A549 (cell line): ENCODE measurements around the gene GINS2. TPM values are rescaled to one million over a fixed set of nuclear protein-coding genes. Genes with fewer than 3 reads are reported as not detected.
A peak's percentile ranks its signal among the peaks of the same experiment; 100 is the strongest.

Experiments used
- ATAC-seq, 2 experiments: fragments of 200-7000 bp in 1 of 2; fragments of >200 bp in 1 of 2; cut with Nextera tagmentation in 1 of 2; cut with Tn5 transposase in 1 of 2; 3 replicates each; pipeline versions ENCODE4 v1.8.0 to v1.9.1; 2018 to 2020; ENCODE audit warnings: mild to moderate bottlenecking in 1 of 2, moderate library complexity in 1 of 2
- CTCF ChIA-PET: fragments of 300-600 bp; sonication (Branson Sonifier 250); formaldehyde crosslinking; extraction: SDS; loops from one replicate; lab custom pipeline; 2021; ENCODE audit warnings: antibody characterized with exemption, inconsistent platforms; lab: Yijun Ruan, JAX
- POLR2A ChIA-PET: fragments of 350-600 bp; formaldehyde crosslinking; extraction: SDS; loops from one replicate; lab custom pipeline; 2021; ENCODE audit warnings: antibody characterized with exemption, inconsistent platforms; lab: Yijun Ruan, JAX
- DNase-seq, 2 experiments: peaks; one replicate each; pipeline versions ENCODE4 v3.0.0 to v3.0.0-alpha.2; 2011 to 2016; ENCODE audit warnings: low read depth in 1 of 2, low spot score in 1 of 2
- FAIRE-seq: peaks from 2 replicates; lab custom pipeline; 2011; peaks lifted over from hg19 to GRCh38; lab: Jason Lieb, UNC
- H3K27ac ChIP-seq, 2 experiments: fragments of >200 bp; sonication (Bioruptor Twin); formaldehyde crosslinking; 3 replicates each; pipeline ENCODE4 v1.5.1; 2016 to 2017
- H3K4me1 ChIP-seq: fragments of >200 bp; sonication (Bioruptor Twin); formaldehyde crosslinking; 3 replicates; pipeline ENCODE4 v1.6.1; 2016
- H3K4me2 ChIP-seq: fragments of >200 bp; sonication (Bioruptor Twin); formaldehyde crosslinking; 3 replicates; pipeline ENCODE4 v1.6.1; 2016
- H3K4me3 ChIP-seq: fragments of >200 bp; sonication (Bioruptor Twin); formaldehyde crosslinking; 3 replicates; pipeline ENCODE4 v1.5.1; 2016
- H3K9me3 ChIP-seq: fragments of >200 bp; sonication (Bioruptor Twin); formaldehyde crosslinking; 3 replicates; pipeline ENCODE4 v1.6.1; 2016
- ATOH8 ChIP-seq: fragments of 250-450 bp; sonication (Bioruptor Pico); IDR thresholded peaks from 2 replicates; pipeline ENCODE4 v1.5.0; 2020; ENCODE audit warnings: low read depth, mild to moderate bottlenecking, moderate library complexity
- CBX2 ChIP-seq: fragments of 200-600 bp; sonication (generic); IDR thresholded peaks from 2 replicates; pipeline ENCODE4 v1.6.1; 2016; ENCODE audit warnings: low read depth, mild to moderate bottlenecking, borderline replicate concordance
- CBX8 ChIP-seq: fragments of 200-600 bp; sonication (generic); IDR thresholded peaks from 2 replicates; pipeline ENCODE4 v1.6.1; 2016
- CHD2 ChIP-seq: fragments of 150-350 bp; IDR thresholded peaks from 2 replicates; pipeline ENCODE4 v1.6.1; 2014; ENCODE audit warnings: low read length; ENCODE audit not compliant: partially characterized antibody
- E2F6 ChIP-seq: IDR thresholded peaks from 2 replicates; pipeline ENCODE4 v1.6.1; 2012; ENCODE audit warnings: low read depth, borderline replicate concordance
- EHF ChIP-seq: fragments of 250-450 bp; sonication (Bioruptor Pico); IDR thresholded peaks from 2 replicates; pipeline ENCODE4 v1.5.0; 2020; ENCODE audit warnings: mild to moderate bottlenecking
- FOXS1 ChIP-seq: fragments of 250-450 bp; sonication (Bioruptor Pico); IDR thresholded peaks from 2 replicates; pipeline ENCODE4 v1.5.0; 2020; ENCODE audit warnings: mild to moderate bottlenecking, moderate library complexity
- HDAC2 ChIP-seq: fragments of 200-600 bp; sonication (generic); IDR thresholded peaks from 2 replicates; pipeline ENCODE4 v1.6.1; 2016
- HOXA7 ChIP-seq: fragments of 250-450 bp; sonication (Bioruptor Pico); IDR thresholded peaks from 2 replicates; pipeline ENCODE4 v1.5.0; 2020; ENCODE audit warnings: mild to moderate bottlenecking, moderate library complexity
- HOXB5 ChIP-seq: fragments of 250-450 bp; sonication (Bioruptor Pico); IDR thresholded peaks from 2 replicates; pipeline ENCODE4 v1.5.0; 2020; ENCODE audit warnings: mild to moderate bottlenecking, moderate library complexity
- JUNB ChIP-seq: fragments of >200 bp; sonication (Bioruptor Twin); formaldehyde crosslinking; IDR thresholded peaks from 2 replicates; pipeline ENCODE4 v1.6.1; 2016
- KDM5A ChIP-seq: fragments of 200-600 bp; sonication (generic); IDR thresholded peaks from 2 replicates; pipeline ENCODE4 v1.6.1; 2016; ENCODE audit warnings: antibody characterized with exemption, mild to moderate bottlenecking
- MAZ ChIP-seq: fragments of 150-350 bp; IDR thresholded peaks from 2 replicates; pipeline ENCODE4 v1.6.1; 2014; ENCODE audit warnings: antibody characterized with exemption, low read depth, low read length, borderline replicate concordance
- NPAS2 ChIP-seq: fragments of 250-450 bp; sonication (Bioruptor Pico); IDR thresholded peaks from 2 replicates; pipeline ENCODE4 v1.8.0; 2022; ENCODE audit warnings: mild to moderate bottlenecking, moderate library complexity, borderline replicate concordance
- NR3C1 ChIP-seq: fragments of >200 bp; sonication (Bioruptor Twin); formaldehyde crosslinking; IDR thresholded peaks from 3 replicates; pipeline ENCODE4 v1.6.1; 2017
- POLR2AphosphoS2 ChIP-seq: conservative IDR thresholded peaks from 2 replicates; pipeline ENCODE4 v1.6.1; 2012; ENCODE audit warnings: low read length, improper control_type of control experiment, inconsistent platforms
- RARB ChIP-seq: fragments of 250-450 bp; sonication (Bioruptor Pico); IDR thresholded peaks from 2 replicates; pipeline ENCODE4 v1.8.0; 2021; ENCODE audit warnings: mild to moderate bottlenecking, moderate library complexity
- RCOR1 ChIP-seq: fragments of 150-350 bp; IDR thresholded peaks from 2 replicates; pipeline ENCODE4 v1.6.1; 2014; ENCODE audit warnings: antibody characterized with exemption, low read length, low read depth
- RFX5 ChIP-seq: fragments of 450-650 bp; IDR thresholded peaks from 2 replicates; pipeline ENCODE4 v1.7.1; 2014; ENCODE audit warnings: antibody characterized with exemption, mild to moderate bottlenecking, moderate library complexity
- SMC3 ChIP-seq: fragments of >200 bp; sonication (Bioruptor Twin); formaldehyde crosslinking; IDR thresholded peaks from 3 replicates; pipeline ENCODE4 v1.6.1; 2018; ENCODE audit warnings: inconsistent platforms
- TP53 ChIP-seq: fragments of 250-450 bp; sonication (Bioruptor Pico); IDR thresholded peaks from 2 replicates; pipeline ENCODE4 v1.5.0; 2021; ENCODE audit warnings: mild to moderate bottlenecking, moderate library complexity
- ZC3H11A ChIP-seq: fragments of 450-650 bp; IDR thresholded peaks from 2 replicates; pipeline ENCODE4 v1.6.1; 2014; ENCODE audit warnings: antibody characterized with exemption, mild to moderate bottlenecking
- ZNF302 ChIP-seq: fragments of 250-450 bp; sonication (Bioruptor Pico); IDR thresholded peaks from 2 replicates; pipeline ENCODE4 v1.9.0; 2021; ENCODE audit warnings: inconsistent platforms, mild to moderate bottlenecking, moderate library complexity
- WGBS: methylation state at CpG from one replicate; pipeline ENCODE4 v1.1.6; 2017; ENCODE audit errors: missing lambda C conversion rate; 5-methylcytosine and 5-hydroxymethylcytosine counted together
- polyA plus RNA-seq, 4 experiments: library from polyadenylated mRNA; depleted of rRNA in 3 of 4; stranded (reverse); fragments of >200 nt; fragmentation: RNase III in 1 of 4; extraction: RNeasy Plus Mini Kit Qiagen cat#74134 plus additional on column Dnase treatment in 1 of 4; gene quantifications; 2 replicates in 3 of 4; 3 replicates in 1 of 4; pipeline ENCODE4 v1.2.3, GENCODE V29; 2011 to 2017
- TF ChIP-seq, protein P1 (sequence below): fragments of 200-600 bp; sonication (generic); IDR thresholded peaks from 2 replicates; pipeline ENCODE4 v1.6.1; 2016; ENCODE audit warnings: antibody characterized with exemption, mild to moderate bottlenecking, moderate library complexity
- TF ChIP-seq, protein P2 (sequence below): fragments of 450-650 bp; IDR thresholded peaks from 2 replicates; pipeline ENCODE4 v1.6.1; 2014; ENCODE audit warnings: antibody characterized with exemption
- TF ChIP-seq, protein P3 (sequence below): IDR thresholded peaks from 2 replicates; pipeline ENCODE4 v1.6.1; 2012
- TF ChIP-seq, protein P4 (sequence below): fragments of >200 bp; sonication (Bioruptor Twin); formaldehyde crosslinking; IDR thresholded peaks from 2 replicates; pipeline ENCODE4 v1.6.1; 2016

GINS2 gene
- polyA plus RNA-seq, 2 of the 4 experiments (the other 2 are of a cell fraction): 25.4 to 28.7 TPM

DNA sequence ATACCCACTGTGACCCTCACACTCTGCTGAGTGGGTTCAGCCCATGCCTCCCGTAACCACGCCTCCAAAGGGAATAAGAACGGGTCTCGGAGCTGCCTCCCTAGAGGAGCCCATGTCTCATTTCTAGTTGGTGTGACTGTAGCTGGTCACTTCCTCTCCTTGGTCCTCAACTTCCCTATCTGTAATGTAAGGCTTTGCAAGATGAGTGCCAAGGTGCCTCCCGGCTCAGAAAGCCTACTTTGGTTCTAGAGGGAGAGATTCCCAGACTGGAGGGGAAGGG lies 41.4 kb upstream of the GINS2 start:
- POLR2A ChIA-PET: no interaction called here
- no peak overlapping the region for H3K4me2 ChIP-seq
- H3K9me3 ChIP-seq: no peaks in the 10 kb centered on the region
- no peak for ATAC-seq
- TF ChIP-seq RCOR1 (no peak), CHD2 (no peak), NR3C1 (no peak), ZC3H11A (no peak), HOXB5 (CRISPR knock-in tag) (no peak), CBX2 (no peak), HDAC2 (no peak)
- TF ChIP-seq, protein P1, sequence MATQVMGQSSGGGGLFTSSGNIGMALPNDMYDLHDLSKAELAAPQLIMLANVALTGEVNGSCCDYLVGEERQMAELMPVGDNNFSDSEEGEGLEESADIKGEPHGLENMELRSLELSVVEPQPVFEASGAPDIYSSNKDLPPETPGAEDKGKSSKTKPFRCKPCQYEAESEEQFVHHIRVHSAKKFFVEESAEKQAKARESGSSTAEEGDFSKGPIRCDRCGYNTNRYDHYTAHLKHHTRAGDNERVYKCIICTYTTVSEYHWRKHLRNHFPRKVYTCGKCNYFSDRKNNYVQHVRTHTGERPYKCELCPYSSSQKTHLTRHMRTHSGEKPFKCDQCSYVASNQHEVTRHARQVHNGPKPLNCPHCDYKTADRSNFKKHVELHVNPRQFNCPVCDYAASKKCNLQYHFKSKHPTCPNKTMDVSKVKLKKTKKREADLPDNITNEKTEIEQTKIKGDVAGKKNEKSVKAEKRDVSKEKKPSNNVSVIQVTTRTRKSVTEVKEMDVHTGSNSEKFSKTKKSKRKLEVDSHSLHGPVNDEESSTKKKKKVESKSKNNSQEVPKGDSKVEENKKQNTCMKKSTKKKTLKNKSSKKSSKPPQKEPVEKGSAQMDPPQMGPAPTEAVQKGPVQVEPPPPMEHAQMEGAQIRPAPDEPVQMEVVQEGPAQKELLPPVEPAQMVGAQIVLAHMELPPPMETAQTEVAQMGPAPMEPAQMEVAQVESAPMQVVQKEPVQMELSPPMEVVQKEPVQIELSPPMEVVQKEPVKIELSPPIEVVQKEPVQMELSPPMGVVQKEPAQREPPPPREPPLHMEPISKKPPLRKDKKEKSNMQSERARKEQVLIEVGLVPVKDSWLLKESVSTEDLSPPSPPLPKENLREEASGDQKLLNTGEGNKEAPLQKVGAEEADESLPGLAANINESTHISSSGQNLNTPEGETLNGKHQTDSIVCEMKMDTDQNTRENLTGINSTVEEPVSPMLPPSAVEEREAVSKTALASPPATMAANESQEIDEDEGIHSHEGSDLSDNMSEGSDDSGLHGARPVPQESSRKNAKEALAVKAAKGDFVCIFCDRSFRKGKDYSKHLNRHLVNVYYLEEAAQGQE: no peak
- TF ChIP-seq, protein P2, sequence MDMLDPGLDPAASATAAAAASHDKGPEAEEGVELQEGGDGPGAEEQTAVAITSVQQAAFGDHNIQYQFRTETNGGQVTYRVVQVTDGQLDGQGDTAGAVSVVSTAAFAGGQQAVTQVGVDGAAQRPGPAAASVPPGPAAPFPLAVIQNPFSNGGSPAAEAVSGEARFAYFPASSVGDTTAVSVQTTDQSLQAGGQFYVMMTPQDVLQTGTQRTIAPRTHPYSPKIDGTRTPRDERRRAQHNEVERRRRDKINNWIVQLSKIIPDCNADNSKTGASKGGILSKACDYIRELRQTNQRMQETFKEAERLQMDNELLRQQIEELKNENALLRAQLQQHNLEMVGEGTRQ: no peak
- H3K4me1 ChIP-seq: no peaks in the 10 kb centered on the region
- 89% methylated on average over 5 of the region's 5 CpGs for WGBS
- no peak for DNase-seq
- no peak overlapping the region for H3K4me3 ChIP-seq
- no peak overlapping the region for H3K27ac ChIP-seq
- no peak for FAIRE-seq
- CTCF ChIA-PET: interaction anchor here (0.8 to 15.5 kb wide), 2 partner anchors 11 to 20 kb away, joined by 3 to 130 read pairs; no protein-coding TSS in a partner anchor

- Histone ChIP-seq H3K4me1 (no peaks in the 10 kb centered on the region), H3K4me2 (no peak overlapping the region)
- DNase-seq: no peak
- no peak for TF ChIP-seq SMC3
- TF ChIP-seq, all 56 proteins: peak for 0
- 80% methylated on average over 16 of the region's 16 CpGs for WGBS
- ATAC-seq (no peak), FAIRE-seq (no peak)
- Histone ChIP-seq H3K9me3 (no peaks in the 10 kb centered on the region), H3K27ac (no peak overlapping the region), H3K4me3 (no peak overlapping the region)
- POLR2A ChIA-PET: no interaction called here
- CTCF ChIA-PET: interaction anchor here (0.8 to 15.5 kb wide), 3 partner anchors 11 to 55 kb away, joined by 3 to 130 read pairs (median 4); no protein-coding TSS in a partner anchor
Observed at GRCh38 chr16:85729452-85730185, 40.9 kb upstream of the GINS2 start.

- POLR2A ChIA-PET: no interaction called here
- no peak overlapping the region for H3K4me3 ChIP-seq
- DNase-seq (no peak), FAIRE-seq (no peak), ATAC-seq (peak in 1 of 2 experiments; percentile 49; a peak in 2 of 6 replicates)
- CTCF ChIA-PET: interaction anchor here (0.9 to 15.5 kb wide), 2 partner anchors 10 to 54 kb away, joined by 4 to 130 read pairs; no protein-coding TSS in a partner anchor
- no peaks in the 10 kb centered on the region for H3K9me3 ChIP-seq
- no peak overlapping the region for H3K4me2 ChIP-seq
- H3K4me1 ChIP-seq: no peaks in the 10 kb centered on the region
- TF ChIP-seq FOXS1 (CRISPR knock-in tag): no peak
- no peak for TF ChIP-seq RFX5
- no peak for TF ChIP-seq TP53 (CRISPR knock-in tag)
- no peak for TF ChIP-seq KDM5A
- no peak for TF ChIP-seq MAZ
- no peak for TF ChIP-seq HOXA7
- TF ChIP-seq, protein P2: no peak
- no peak for TF ChIP-seq JUNB
- no peak for TF ChIP-seq EHF (CRISPR knock-in tag)
- TF ChIP-seq CBX8: no peak
- TF ChIP-seq NPAS2 (CRISPR knock-in tag): no peak
- TF ChIP-seq ATOH8 (CRISPR knock-in tag): no peak
- no peak for TF ChIP-seq RARB (CRISPR knock-in tag)
- no peak for TF ChIP-seq POLR2AphosphoS2
- TF ChIP-seq ZNF302 (CRISPR knock-in tag): no peak
- TF ChIP-seq, protein P3, sequence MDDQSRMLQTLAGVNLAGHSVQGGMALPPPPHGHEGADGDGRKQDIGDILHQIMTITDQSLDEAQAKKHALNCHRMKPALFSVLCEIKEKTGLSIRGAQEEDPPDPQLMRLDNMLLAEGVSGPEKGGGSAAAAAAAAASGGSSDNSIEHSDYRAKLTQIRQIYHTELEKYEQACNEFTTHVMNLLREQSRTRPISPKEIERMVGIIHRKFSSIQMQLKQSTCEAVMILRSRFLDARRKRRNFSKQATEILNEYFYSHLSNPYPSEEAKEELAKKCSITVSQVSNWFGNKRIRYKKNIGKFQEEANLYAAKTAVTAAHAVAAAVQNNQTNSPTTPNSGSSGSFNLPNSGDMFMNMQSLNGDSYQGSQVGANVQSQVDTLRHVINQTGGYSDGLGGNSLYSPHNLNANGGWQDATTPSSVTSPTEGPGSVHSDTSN: no peak
- TF ChIP-seq E2F6: no peak
- TF ChIP-seq, protein P4, sequence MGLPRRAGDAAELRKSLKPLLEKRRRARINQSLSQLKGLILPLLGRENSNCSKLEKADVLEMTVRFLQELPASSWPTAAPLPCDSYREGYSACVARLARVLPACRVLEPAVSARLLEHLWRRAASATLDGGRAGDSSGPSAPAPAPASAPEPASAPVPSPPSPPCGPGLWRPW: no peak
- 91% methylated on average over 6 of the region's 7 CpGs for WGBS
- H3K27ac ChIP-seq: no peak overlapping the region
Observed at GRCh38 chr16:85728879-85729278, 40.1 kb upstream of the GINS2 start.
